HepG2 (cell line): Measurements from ENCODE around the gene BBOX1. TPM values are rescaled to one million over a fixed set of nuclear protein-coding genes. Genes with fewer than 3 reads are reported as not detected.

Source experiments
- CBX5 ChIP-seq: sonication (generic); formaldehyde crosslinking; IDR thresholded peaks from 2 replicates; pipeline ENCODE4 v1.4.0; 2020; ENCODE audit warnings: missing genetic modification reagents, borderline replicate concordance
- CEBPB ChIP-seq: IDR thresholded peaks from 2 replicates; pipeline ENCODE4 v1.6.1; 2011; ENCODE audit warnings: low read depth, low read length, improper control_type of control experiment, borderline replicate concordance
- CEBPG ChIP-seq: IDR thresholded peaks from 2 replicates; pipeline ENCODE4 v1.6.1; 2016
- FOXK1 ChIP-seq: sonication (generic); formaldehyde crosslinking; IDR thresholded peaks from 2 replicates; pipeline ENCODE4 v1.4.0; 2020; ENCODE audit warnings: low read depth, missing genetic modification reagents, borderline replicate concordance
- FOXO1 ChIP-seq: sonication (generic); formaldehyde crosslinking; IDR thresholded peaks from 2 replicates; pipeline ENCODE4 v1.4.0; 2020; ENCODE audit warnings: missing genetic modification reagents
- KDM1A ChIP-seq: IDR thresholded peaks from 2 replicates; pipeline ENCODE4 v1.6.1; 2016; ENCODE audit warnings: missing compliant biosample characterization
- MAFF ChIP-seq: IDR thresholded peaks from 2 replicates; pipeline ENCODE4 v1.6.1; 2011; ENCODE audit warnings: low read depth, low read length, improper control_type of control experiment
- NONO ChIP-seq, 2 experiments: fragments of 450-650 bp in 1 of 2; sonication (generic) in 1 of 2; formaldehyde crosslinking in 1 of 2; IDR thresholded peaks in 1 of 2; conservative IDR thresholded peaks in 1 of 2; 2 replicates each; pipeline versions ENCODE4 v1.6.1 to v1.8.0; 2017 to 2022; ENCODE audit warnings: mild to moderate bottlenecking in 1 of 2, missing genetic modification reagents in 1 of 2, moderate library complexity in 1 of 2
- NR2C2 ChIP-seq: sonication (generic); formaldehyde crosslinking; IDR thresholded peaks from 2 replicates; pipeline ENCODE4 v1.4.0; 2020; ENCODE audit warnings: missing genetic modification reagents, mild to moderate bottlenecking, moderate library complexity, borderline replicate concordance
- NR2F1 ChIP-seq, 2 experiments: fragments of 450-650 bp in 1 of 2; formaldehyde crosslinking in 1 of 2; IDR thresholded peaks; 2 replicates each; pipeline versions ENCODE4 v1.5.0 to v1.6.1; 2016 to 2020; ENCODE audit warnings: mild to moderate bottlenecking in 1 of 2, missing compliant biosample characterization in 1 of 2, missing genetic modification reagents in 1 of 2, moderate library complexity in 1 of 2
- NR2F2 ChIP-seq: IDR thresholded peaks from 2 replicates; pipeline ENCODE4 v1.6.1; 2012; ENCODE audit warnings: low read depth, inconsistent platforms, borderline replicate concordance
- PHB2 ChIP-seq: fragments of 450-650 bp; IDR thresholded peaks from 2 replicates; pipeline ENCODE4 v1.6.1; 2018; ENCODE audit not compliant: partially characterized antibody
- RARA ChIP-seq: IDR thresholded peaks from 2 replicates; pipeline ENCODE4 v1.6.1; 2016; ENCODE audit warnings: missing genetic modification reagents, missing compliant biosample characterization
- RCOR2 ChIP-seq: IDR thresholded peaks from 2 replicates; pipeline ENCODE4 v1.6.1; 2016; ENCODE audit warnings: missing biosample characterization, missing genetic modification reagents
- RXRB ChIP-seq: IDR thresholded peaks from 2 replicates; pipeline ENCODE4 v1.6.1; 2016; ENCODE audit warnings: borderline replicate concordance, missing genetic modification reagents, missing compliant biosample characterization
- SAP130 ChIP-seq: IDR thresholded peaks from 2 replicates; pipeline ENCODE4 v1.6.1; 2016; ENCODE audit warnings: low read depth
- ZMYM3 ChIP-seq: sonication (generic); formaldehyde crosslinking; IDR thresholded peaks from 2 replicates; pipeline ENCODE4 v1.5.1; 2020; ENCODE audit warnings: mild to moderate bottlenecking, missing genetic modification reagents
- ZNF121 ChIP-seq: sonication (generic); formaldehyde crosslinking; IDR thresholded peaks from 2 replicates; pipeline ENCODE4 v1.5.0; 2020; ENCODE audit warnings: mild to moderate bottlenecking, missing genetic modification reagents
- ZNF264 ChIP-seq: sonication (generic); formaldehyde crosslinking; IDR thresholded peaks from 2 replicates; pipeline ENCODE4 v1.4.0; 2020; ENCODE audit warnings: missing genetic modification reagents
- polyA plus RNA-seq, 8 experiments: library from polyadenylated mRNA; depleted of rRNA in 3 of 8; stranded (reverse) in 7 of 8; unstranded in 1 of 8; fragments of >200 nt; fragmentation: Illumina TruSeq in 4 of 8; extraction: Trizol in 4 of 8; gene quantifications; 2 replicates each; pipeline versions ENCODE4 v1.2.1 to v1.2.3, GENCODE V29; 2011 to 2016; ENCODE audit warnings: low read depth in 4 of 8, missing spikeins in 1 of 8, mixed read lengths in 1 of 8; ENCODE audit not compliant: insufficient read depth in 1 of 8
- total RNA-seq, 5 experiments: library from RNA; depleted of rRNA; stranded (reverse); fragments of >200 nt; fragmentation: Illumina TruSeq; extraction: Trizol; gene quantifications; 2 replicates each; pipeline ENCODE4 v1.2.3, GENCODE V29; 2016; ENCODE audit warnings: low read depth in 1 of 5
- TF ChIP-seq, protein P1 (sequence below): IDR thresholded peaks from 2 replicates; pipeline ENCODE4 v1.6.1; 2016; ENCODE audit warnings: low read depth, borderline replicate concordance
- TF ChIP-seq, protein P2 (sequence below): sonication (generic); formaldehyde crosslinking; IDR thresholded peaks from 2 replicates; pipeline ENCODE4 v1.4.0; 2020; ENCODE audit warnings: missing genetic modification reagents
- TF ChIP-seq, protein P3 (sequence below): sonication (generic); formaldehyde crosslinking; IDR thresholded peaks from 2 replicates; pipeline ENCODE4 v1.4.0; 2020; ENCODE audit warnings: missing genetic modification reagents, borderline replicate concordance
- TF ChIP-seq, protein P4 (sequence below): sonication (generic); formaldehyde crosslinking; IDR thresholded peaks from 2 replicates; pipeline ENCODE4 v1.8.0; 2022; ENCODE audit warnings: missing genetic modification reagents, mild to moderate bottlenecking, inconsistent platforms, borderline replicate concordance
- TF ChIP-seq, protein P5 (sequence below): sonication (generic); formaldehyde crosslinking; IDR thresholded peaks from 2 replicates; pipeline ENCODE4 v1.5.0; 2020; ENCODE audit warnings: mild to moderate bottlenecking, missing genetic modification reagents, moderate library complexity

The BBOX1 gene
- total and polyA plus RNA-seq, 2 of the 13 experiments (the other 11 are each of a cell fraction or from before 2014, with no cell fraction given) = not detected

DNA sequence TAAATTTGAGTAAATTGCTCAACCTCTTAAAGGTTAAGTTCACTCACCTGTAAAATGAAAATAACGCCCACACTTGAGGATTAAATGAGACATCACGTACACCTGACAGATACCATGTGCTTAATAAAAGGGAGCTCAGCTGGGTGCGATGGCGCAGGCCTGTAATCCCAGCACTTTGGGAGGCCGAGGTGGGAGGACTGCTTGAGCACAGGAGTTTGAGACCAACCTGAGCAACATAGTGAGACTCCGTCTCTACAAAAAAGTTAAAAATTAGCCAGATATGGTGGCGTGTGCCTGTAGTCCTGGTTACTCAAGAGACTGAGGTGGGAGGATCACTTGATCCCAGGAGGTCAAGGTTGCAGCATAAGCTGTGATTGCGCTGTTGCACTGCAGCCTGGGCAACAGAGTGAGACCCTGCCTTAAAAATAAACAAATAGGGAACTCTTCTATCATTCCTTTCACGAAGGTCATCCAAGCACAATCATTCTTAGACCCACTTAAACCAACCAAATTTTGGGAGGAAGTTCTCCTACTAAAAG, 134.1 kb downstream of the BBOX1 start (continued):
- peak; percentile 68; the same call in 1 of the 2 replicates for TF ChIP-seq CEBPB
- TF ChIP-seq, protein P1, sequence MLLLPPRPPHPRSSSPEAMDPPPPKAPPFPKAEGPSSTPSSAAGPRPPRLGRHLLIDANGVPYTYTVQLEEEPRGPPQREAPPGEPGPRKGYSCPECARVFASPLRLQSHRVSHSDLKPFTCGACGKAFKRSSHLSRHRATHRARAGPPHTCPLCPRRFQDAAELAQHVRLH (CRISPR knock-in tag) = 0 out of 2 replicates have a peak, but pooled peaks have one; percentile 36
- TF ChIP-seq NONO (IDR thresholded peaks at IDR 0.05) = no peak
- TF ChIP-seq NONO (CRISPR knock-in tag; conservative IDR thresholded peaks at IDR 0.05) = peak; percentile 35; the same call in 1 of the 2 replicates
- TF ChIP-seq, protein P2, sequence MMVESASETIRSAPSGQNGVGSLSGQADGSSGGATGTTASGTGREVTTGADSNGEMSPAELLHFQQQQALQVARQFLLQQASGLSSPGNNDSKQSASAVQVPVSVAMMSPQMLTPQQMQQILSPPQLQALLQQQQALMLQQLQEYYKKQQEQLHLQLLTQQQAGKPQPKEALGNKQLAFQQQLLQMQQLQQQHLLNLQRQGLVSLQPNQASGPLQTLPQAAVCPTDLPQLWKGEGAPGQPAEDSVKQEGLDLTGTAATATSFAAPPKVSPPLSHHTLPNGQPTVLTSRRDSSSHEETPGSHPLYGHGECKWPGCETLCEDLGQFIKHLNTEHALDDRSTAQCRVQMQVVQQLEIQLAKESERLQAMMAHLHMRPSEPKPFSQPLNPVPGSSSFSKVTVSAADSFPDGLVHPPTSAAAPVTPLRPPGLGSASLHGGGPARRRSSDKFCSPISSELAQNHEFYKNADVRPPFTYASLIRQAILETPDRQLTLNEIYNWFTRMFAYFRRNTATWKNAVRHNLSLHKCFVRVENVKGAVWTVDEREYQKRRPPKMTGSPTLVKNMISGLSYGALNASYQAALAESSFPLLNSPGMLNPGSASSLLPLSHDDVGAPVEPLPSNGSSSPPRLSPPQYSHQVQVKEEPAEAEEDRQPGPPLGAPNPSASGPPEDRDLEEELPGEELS (CRISPR knock-in tag) = peak; percentile 71
- peak; percentile 61; the same call in 1 of the 2 replicates for TF ChIP-seq NR2F2
- TF ChIP-seq, protein P3, sequence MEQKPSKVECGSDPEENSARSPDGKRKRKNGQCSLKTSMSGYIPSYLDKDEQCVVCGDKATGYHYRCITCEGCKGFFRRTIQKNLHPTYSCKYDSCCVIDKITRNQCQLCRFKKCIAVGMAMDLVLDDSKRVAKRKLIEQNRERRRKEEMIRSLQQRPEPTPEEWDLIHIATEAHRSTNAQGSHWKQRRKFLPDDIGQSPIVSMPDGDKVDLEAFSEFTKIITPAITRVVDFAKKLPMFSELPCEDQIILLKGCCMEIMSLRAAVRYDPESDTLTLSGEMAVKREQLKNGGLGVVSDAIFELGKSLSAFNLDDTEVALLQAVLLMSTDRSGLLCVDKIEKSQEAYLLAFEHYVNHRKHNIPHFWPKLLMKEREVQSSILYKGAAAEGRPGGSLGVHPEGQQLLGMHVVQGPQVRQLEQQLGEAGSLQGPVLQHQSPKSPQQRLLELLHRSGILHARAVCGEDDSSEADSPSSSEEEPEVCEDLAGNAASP (CRISPR knock-in tag) = peak; percentile 66; the same call in 1 of the 2 replicates
- peak; percentile 91 to 95 for TF ChIP-seq NR2F1 (CRISPR knock-in tag; IDR thresholded peaks at IDR 0.05)
- peak; percentile 77 for TF ChIP-seq CEBPG (CRISPR knock-in tag)
- TF ChIP-seq RXRB (CRISPR knock-in tag) = peak; percentile 54; the same call in 1 of the 2 replicates
- TF ChIP-seq FOXK1 = peak; percentile 45; the same call in 1 of the 2 replicates
- peak; percentile 100 for TF ChIP-seq ZNF121 (CRISPR knock-in tag)
- TF ChIP-seq CBX5 (CRISPR knock-in tag) = peak; percentile 19; the same call in 1 of the 2 replicates
- TF ChIP-seq RCOR2 (CRISPR knock-in tag) = peak; percentile 53; the same call in 1 of the 2 replicates
- peak; percentile 63 for TF ChIP-seq RARA
- peak; percentile 77 for TF ChIP-seq NR2C2 (CRISPR knock-in tag)
- peak; percentile 66 for TF ChIP-seq ZMYM3 (CRISPR knock-in tag)
- no peak for TF ChIP-seq MAFF
- peak; percentile 73; the same call in 1 of the 2 replicates for TF ChIP-seq KDM1A (CRISPR knock-in tag)
- TF ChIP-seq FOXO1 (CRISPR knock-in tag) = peak; percentile 63; the same call in 1 of the 2 replicates
- TF ChIP-seq SAP130 (CRISPR knock-in tag) = 0 out of 2 replicates have a peak, but pooled peaks have one; percentile 20
- TF ChIP-seq, protein P4, sequence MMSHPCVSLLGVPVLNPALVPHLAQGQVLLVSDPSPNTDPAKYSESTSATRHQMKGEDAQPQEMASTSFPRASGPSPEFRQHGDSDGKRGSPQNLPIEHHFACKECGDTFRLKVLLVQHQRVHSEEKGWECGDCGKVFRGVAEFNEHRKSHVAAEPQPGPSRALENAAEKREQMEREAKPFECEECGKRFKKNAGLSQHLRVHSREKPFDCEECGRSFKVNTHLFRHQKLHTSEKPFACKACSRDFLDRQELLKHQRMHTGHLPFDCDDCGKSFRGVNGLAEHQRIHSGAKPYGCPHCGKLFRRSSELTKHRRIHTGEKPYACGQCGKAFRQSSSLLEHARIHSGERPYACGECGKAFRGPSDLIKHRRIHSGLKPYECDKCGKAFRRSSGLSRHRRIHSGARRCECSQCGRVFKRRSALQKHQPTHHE (CRISPR knock-in tag) = no peak
- no peak for TF ChIP-seq PHB2
- TF ChIP-seq, protein P5, sequence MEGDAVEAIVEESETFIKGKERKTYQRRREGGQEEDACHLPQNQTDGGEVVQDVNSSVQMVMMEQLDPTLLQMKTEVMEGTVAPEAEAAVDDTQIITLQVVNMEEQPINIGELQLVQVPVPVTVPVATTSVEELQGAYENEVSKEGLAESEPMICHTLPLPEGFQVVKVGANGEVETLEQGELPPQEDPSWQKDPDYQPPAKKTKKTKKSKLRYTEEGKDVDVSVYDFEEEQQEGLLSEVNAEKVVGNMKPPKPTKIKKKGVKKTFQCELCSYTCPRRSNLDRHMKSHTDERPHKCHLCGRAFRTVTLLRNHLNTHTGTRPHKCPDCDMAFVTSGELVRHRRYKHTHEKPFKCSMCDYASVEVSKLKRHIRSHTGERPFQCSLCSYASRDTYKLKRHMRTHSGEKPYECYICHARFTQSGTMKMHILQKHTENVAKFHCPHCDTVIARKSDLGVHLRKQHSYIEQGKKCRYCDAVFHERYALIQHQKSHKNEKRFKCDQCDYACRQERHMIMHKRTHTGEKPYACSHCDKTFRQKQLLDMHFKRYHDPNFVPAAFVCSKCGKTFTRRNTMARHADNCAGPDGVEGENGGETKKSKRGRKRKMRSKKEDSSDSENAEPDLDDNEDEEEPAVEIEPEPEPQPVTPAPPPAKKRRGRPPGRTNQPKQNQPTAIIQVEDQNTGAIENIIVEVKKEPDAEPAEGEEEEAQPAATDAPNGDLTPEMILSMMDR (CRISPR knock-in tag) = no peak
- 0 out of 2 replicates have a peak, but pooled peaks have one; percentile 23 for TF ChIP-seq ZNF264
